GM18520 (cell line): ENCODE data around the gene FAM81B.

ENCODE experiments used
- ATAC-seq: cut with Tn5 transposase; IDR thresholded peaks from one replicate; pipeline ENCODE4 v1.9.1; 2021; ENCODE audit not compliant: unreplicated experiment

FAM81B gene

DNA sequence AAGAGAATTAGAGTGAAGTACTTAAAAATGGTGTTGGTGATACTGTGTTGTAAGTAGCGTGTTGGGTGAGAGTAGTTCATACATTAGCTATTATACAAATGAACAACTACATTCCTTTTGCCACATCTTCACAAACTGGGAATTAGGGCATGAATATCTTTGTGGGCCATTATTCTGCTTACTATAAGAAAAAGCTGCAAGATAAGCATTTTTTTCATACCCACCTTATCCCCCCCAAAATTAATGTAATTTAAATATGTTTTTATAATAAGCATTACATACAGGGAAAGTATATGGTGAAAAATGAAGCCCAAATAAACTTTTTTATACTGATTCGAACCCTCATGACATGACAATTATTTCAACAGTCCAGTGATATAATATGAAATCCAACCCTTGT is 69.5 kb downstream of the FAM81B start:
- ATAC-seq: no peak

DNA sequence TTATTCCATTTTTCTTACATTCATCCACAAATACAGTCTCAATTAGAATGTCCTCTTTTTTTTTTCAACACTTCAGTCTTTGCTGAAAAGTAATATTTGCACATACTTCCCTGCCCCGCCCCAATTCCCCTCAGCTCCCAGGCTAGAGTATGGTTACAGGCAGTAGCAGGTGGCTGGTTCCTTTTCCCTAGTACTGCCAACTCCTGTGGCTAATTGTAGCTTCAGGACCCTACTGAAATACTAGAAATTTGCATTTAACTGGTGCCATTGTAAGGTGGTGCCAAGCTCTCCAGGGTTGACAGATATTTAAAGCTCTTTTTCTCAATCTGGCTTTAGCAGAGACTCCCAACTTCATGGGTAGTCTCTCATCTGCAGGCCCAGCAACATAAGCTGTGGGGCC is 80.3 kb downstream of the FAM81B start:
- ATAC-seq: no peak

DNA sequence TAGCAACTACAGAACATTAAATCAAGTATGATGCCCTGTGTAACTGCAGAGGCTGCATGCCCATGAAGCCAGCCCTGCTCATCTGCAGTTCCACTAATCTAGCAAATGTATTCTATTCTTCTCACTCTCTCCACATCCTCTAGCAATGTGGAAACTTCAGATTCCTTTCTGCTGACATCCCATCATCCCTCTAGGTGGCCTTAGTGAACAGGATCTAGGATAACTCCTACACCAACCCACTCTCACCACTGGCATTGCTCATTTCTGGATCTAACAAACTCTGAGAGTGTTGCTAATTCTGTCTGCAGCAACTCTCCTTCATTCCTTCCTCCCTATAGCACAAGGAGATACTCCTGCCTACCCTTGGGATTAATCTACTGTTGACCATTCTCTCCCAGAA is 80.8 kb downstream of the FAM81B start:
- ATAC-seq: no peak

DNA sequence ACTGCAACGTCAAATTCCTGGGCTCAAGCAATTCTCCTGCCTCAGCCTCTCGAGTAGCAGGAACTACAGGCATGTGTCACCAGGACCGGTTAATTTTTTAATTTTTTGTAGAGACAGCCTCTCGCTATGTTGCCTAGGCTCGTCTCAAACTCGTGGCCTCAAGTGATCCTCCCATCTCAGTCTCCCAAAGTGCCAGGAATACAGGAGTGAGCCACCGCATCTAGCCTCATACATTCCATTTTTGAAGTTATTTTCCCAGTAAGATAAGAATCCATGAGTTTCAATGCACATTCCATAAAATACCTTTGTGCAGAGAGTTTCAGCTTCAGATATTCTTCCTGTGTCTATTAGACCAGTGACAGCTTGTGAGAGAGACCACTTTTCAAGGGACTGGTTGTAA is 93.3 kb downstream of the FAM81B start:
- ATAC-seq: no peak

DNA sequence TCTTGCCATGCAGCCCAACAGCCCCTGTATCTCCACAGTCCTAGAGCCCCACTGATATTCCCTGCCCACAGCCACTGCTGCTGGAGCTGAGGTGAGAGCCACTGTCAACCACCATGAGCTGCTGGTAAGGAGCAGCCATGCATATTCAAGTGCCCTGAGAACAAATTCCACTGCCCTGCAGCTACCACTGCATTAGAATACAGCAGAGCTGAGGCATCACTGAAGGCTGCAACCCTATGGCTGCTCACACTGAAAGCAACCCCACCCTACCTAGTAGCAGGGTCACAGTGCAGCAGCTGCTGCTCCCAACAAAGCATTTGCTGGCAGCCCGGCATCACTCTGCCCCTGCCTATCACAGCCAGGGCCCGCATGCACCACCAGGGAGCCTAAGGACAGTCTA is 95.0 kb downstream of the FAM81B start:
- no peak for ATAC-seq

DNA sequence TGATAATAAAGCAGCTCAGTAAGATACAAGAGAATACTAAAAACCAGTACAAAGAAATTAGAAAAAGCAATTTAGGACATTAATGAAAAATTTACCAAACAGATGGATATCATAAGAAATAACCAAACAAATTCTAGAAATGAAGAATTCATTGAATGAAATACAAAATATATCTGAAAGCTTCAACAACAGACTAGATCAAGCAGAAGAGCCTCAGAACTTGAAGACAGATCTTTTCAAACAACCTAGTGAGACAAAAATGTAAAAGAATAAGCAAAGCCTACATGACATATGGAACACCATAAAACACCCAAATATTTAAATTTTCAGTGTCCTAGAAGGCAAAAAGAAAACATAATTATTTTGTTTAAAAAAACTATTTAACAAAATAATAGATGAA is 96.7 kb downstream of the FAM81B start:
- ATAC-seq: no peak
